HG03064 (cell line): ENCODE data around the gene CLPTM1.

ENCODE experiments used
- ATAC-seq: cut with Tn5 transposase; IDR thresholded peaks from one replicate; pipeline ENCODE4 v1.9.1; 2021; ENCODE audit warnings: low read depth; ENCODE audit not compliant: unreplicated experiment

CLPTM1 gene

DNA sequence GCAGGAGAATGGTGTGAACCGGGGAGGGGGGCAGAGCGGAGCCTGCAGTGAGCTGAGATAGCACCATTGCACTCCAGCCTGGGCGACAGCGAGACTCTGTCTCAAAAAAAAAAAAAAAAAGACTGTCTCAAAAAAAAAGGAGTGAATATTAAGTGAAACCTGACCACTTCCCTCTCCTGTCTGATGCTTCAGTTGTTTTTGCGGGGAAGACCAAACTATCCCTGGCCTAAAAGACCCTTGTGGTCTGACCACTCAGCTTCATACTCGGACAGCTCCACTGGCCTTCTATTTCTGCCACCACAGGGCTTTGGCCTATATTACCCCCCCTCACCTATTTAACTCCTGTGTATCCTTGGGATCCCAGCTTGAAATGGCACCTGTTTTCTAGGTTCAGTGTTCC, 85.9 kb downstream of the CLPTM1 start:
- ATAC-seq, result no peak
